HEK293 (cell line): ENCODE data around the gene MMP24.
"Not testable (repeated sequence)": the region's sequence is repeated elsewhere in the genome, so short reads cannot be mapped to it uniquely, and the experiment has no call there.

Experiments
- CTCF ChIA-PET: fragments of 350-600 bp; formaldehyde crosslinking; extraction: SDS; loops from one replicate; lab custom pipeline; 2021; ENCODE audit warnings: antibody characterized with exemption; lab: Yijun Ruan, JAX
- POLR2A ChIA-PET: fragments of 300-600 bp; formaldehyde crosslinking; extraction: SDS; loops from one replicate; lab custom pipeline; 2020; ENCODE audit warnings: antibody characterized with exemption, inconsistent platforms; lab: Yijun Ruan, JAX
- H3K27ac ChIP-seq: fragments of 200-500 bp; sonication (Bioruptor generic); 2 replicates; pipeline ENCODE4 v1.5.1; 2014; ENCODE audit warnings: low read depth, low read length, control low read depth, inconsistent platforms; ENCODE audit errors: extremely low read depth
- H3K36me3 ChIP-seq, 2 experiments: fragments of 200-500 bp in 1 of 2; sonication (Bioruptor generic) in 1 of 2; 1 replicate in 1 of 2; 2 replicates in 1 of 2; pipeline ENCODE4 v1.5.1; 2014 to 2017; ENCODE audit warnings: inconsistent platforms in 2 of 2, low read length in 2 of 2; ENCODE audit not compliant: control insufficient read depth in 2 of 2, insufficient read depth in 1 of 2
- H3K4me1 ChIP-seq: fragments of 200-500 bp; sonication (Bioruptor generic); 2 replicates; pipeline ENCODE4 v1.5.1; 2014; ENCODE audit warnings: mild to moderate bottlenecking, low read length, inconsistent platforms; ENCODE audit not compliant: control insufficient read depth, insufficient read depth
- H3K4me3 ChIP-seq: 2 replicates; pipeline ENCODE4 v1.5.1; 2011; ENCODE audit warnings: low read depth, mild to moderate bottlenecking, control low read depth, low read length, moderate library complexity
- H3K9me3 ChIP-seq: fragments of 200-500 bp; sonication (Bioruptor generic); 2 replicates; pipeline ENCODE4 v1.5.1; 2014; ENCODE audit warnings: low read depth, low read length, inconsistent platforms; ENCODE audit not compliant: control insufficient read depth, insufficient read depth
- AEBP2 ChIP-seq: fragments of 450-650 bp; formaldehyde crosslinking; IDR thresholded peaks from 2 replicates; pipeline ENCODE4 v1.5.1; 2016; ENCODE audit warnings: missing biosample characterization, missing genetic modification characterization, borderline replicate concordance
- EGR2 ChIP-seq: fragments of 450-650 bp; formaldehyde crosslinking; IDR thresholded peaks from 2 replicates; pipeline ENCODE4 v1.5.1; 2016; ENCODE audit warnings: low read depth, missing biosample characterization, missing genetic modification characterization
- ELK4 ChIP-seq: IDR thresholded peaks from 2 replicates; pipeline ENCODE4 v1.6.1; 2011; ENCODE audit warnings: mild to moderate bottlenecking, low read depth, low read length, borderline replicate concordance
- GLIS1 ChIP-seq: fragments of 450-650 bp; formaldehyde crosslinking; IDR thresholded peaks from 2 replicates; pipeline ENCODE4 v1.5.1; 2016; ENCODE audit warnings: missing biosample characterization, missing genetic modification characterization
- GLIS2 ChIP-seq: fragments of 450-650 bp; formaldehyde crosslinking; IDR thresholded peaks from 2 replicates; pipeline ENCODE4 v1.5.1; 2016; ENCODE audit warnings: missing biosample characterization, missing genetic modification characterization
- KLF1 ChIP-seq: fragments of 450-650 bp; formaldehyde crosslinking; IDR thresholded peaks from 2 replicates; pipeline ENCODE4 v1.5.1; 2016; ENCODE audit warnings: missing biosample characterization, missing genetic modification characterization
- PATZ1 ChIP-seq: fragments of 450-650 bp; formaldehyde crosslinking; IDR thresholded peaks from 2 replicates; pipeline ENCODE4 v1.5.1; 2016; ENCODE audit warnings: missing biosample characterization, missing genetic modification characterization
- PRDM1 ChIP-seq: fragments of 450-650 bp; formaldehyde crosslinking; IDR thresholded peaks from 2 replicates; pipeline ENCODE4; 2016; ENCODE audit warnings: missing biosample characterization, missing genetic modification characterization
- SP7 ChIP-seq: fragments of 450-650 bp; formaldehyde crosslinking; IDR thresholded peaks from 2 replicates; pipeline ENCODE4 v1.5.1; 2016; ENCODE audit warnings: missing biosample characterization, missing genetic modification characterization
- ZBTB10 ChIP-seq: fragments of 450-650 bp; formaldehyde crosslinking; IDR thresholded peaks from 2 replicates; pipeline ENCODE4 v1.5.1; 2016; ENCODE audit warnings: missing biosample characterization, missing genetic modification characterization
- ZBTB17 ChIP-seq: fragments of 450-650 bp; formaldehyde crosslinking; IDR thresholded peaks from 2 replicates; pipeline ENCODE4 v1.5.1; 2016; ENCODE audit warnings: missing biosample characterization, missing genetic modification characterization
- ZFHX2 ChIP-seq: fragments of 450-650 bp; formaldehyde crosslinking; conservative IDR thresholded peaks from 2 replicates; pipeline ENCODE4 v1.5.1; 2016; ENCODE audit warnings: missing biosample characterization, missing genetic modification characterization
- ZIC2 ChIP-seq: fragments of 450-650 bp; formaldehyde crosslinking; IDR thresholded peaks from 2 replicates; pipeline ENCODE4 v1.5.1; 2016; ENCODE audit warnings: missing biosample characterization, missing genetic modification characterization
- ZNF521 ChIP-seq: fragments of 450-650 bp; formaldehyde crosslinking; IDR thresholded peaks from 2 replicates; pipeline ENCODE4 v1.5.1; 2017; ENCODE audit warnings: missing biosample characterization, mild to moderate bottlenecking, missing genetic modification characterization
- ZNF585B ChIP-seq: fragments of 450-650 bp; formaldehyde crosslinking; IDR thresholded peaks from 2 replicates; pipeline ENCODE4 v1.5.1; 2016; ENCODE audit warnings: missing biosample characterization, missing genetic modification characterization
- ZNF596 ChIP-seq: fragments of 450-650 bp; IDR thresholded peaks from 2 replicates; pipeline ENCODE4 v1.5.0; 2018; ENCODE audit warnings: missing biosample characterization, mild to moderate bottlenecking, missing genetic modification characterization, moderate library complexity
- ZNF600 ChIP-seq: fragments of 450-650 bp; formaldehyde crosslinking; IDR thresholded peaks from 2 replicates; pipeline ENCODE4 v1.5.1; 2016; ENCODE audit warnings: missing biosample characterization, missing genetic modification characterization

MMP24 gene

GRCh38 chr20:35257175-35257909, 30.9 kb downstream of the MMP24 start (continued):
- no peak for TF ChIP-seq ZNF521 (tag by site-specific recombination)
- no peak for TF ChIP-seq SP7
- no peak for TF ChIP-seq ZNF585B (tag by site-specific recombination)
- no peak for TF ChIP-seq AEBP2 (tag by site-specific recombination)
- no peak for TF ChIP-seq ZBTB10 (tag by site-specific recombination)
- TF ChIP-seq ZNF596 (tag by site-specific recombination): no peak

GRCh38 chr20:35260426-35260825, 33.9 kb downstream of the MMP24 start:
- H3K4me1 ChIP-seq: no peaks in the 10 kb centered on the region
- no peaks in the 10 kb centered on the region for H3K36me3 ChIP-seq
- H3K4me3 ChIP-seq: no peak overlapping the region
- ChIA-PET POLR2A (interaction anchor here (0.6 kb wide), 2 partner anchors 170 to 179 kb away, joined by 3 to 5 read pairs; no protein-coding TSS in a partner anchor), CTCF (interaction anchor here (0.7 to 1.0 kb wide), 2 partner anchors 9 to 410 kb away, joined by 3 read pairs; no protein-coding TSS in a partner anchor)
- H3K27ac ChIP-seq: no peak overlapping the region
- no peaks in the 10 kb centered on the region for H3K9me3 ChIP-seq
- TF ChIP-seq ZIC2 (tag by site-specific recombination) (peak; percentile 68), ZFHX2 (tag by site-specific recombination) (peak; percentile 33; the same call in 1 of the 2 replicates), ELK4 (no peak)

- POLR2A ChIA-PET, H3K4me3 ChIP-seq, H3K4me1 ChIP-seq, H3K27ac ChIP-seq, H3K36me3 ChIP-seq, CTCF ChIA-PET, H3K9me3 ChIP-seq: not testable (repeated sequence)
Measured at GRCh38 chr20:35262321-35262720, 35.8 kb downstream of the MMP24 start.

GRCh38 chr20:35262731-35263531, 36.4 kb downstream of the MMP24 start:
- not testable (repeated sequence) for H3K4me1 ChIP-seq, H3K27ac ChIP-seq, H3K36me3 ChIP-seq, H3K4me3 ChIP-seq, H3K9me3 ChIP-seq
- CTCF ChIA-PET: interaction anchor here (0.6 to 11.4 kb wide), 6 partner anchors 9 to 177 kb away, joined by 3 to 150 read pairs (median 3); partner anchors contain the start of gene EDEM2
- POLR2A ChIA-PET: interaction anchor here (0.6 to 1.9 kb wide), 3 partner anchors 15 to 591 kb away, joined by 3 to 10 read pairs (median 7); partner anchors contain the start of gene MMP24OS
- TF ChIP-seq ZFHX2 (tag by site-specific recombination): peak; percentile 60
- peak; percentile 52 for TF ChIP-seq PATZ1 (tag by site-specific recombination)
- peak; percentile 42; the same call in 1 of the 2 replicates for TF ChIP-seq PRDM1
- peak; percentile 75 for TF ChIP-seq ZBTB17 (tag by site-specific recombination)
- 0 out of 2 replicates have a peak, but pooled peaks have one; percentile 16 for TF ChIP-seq KLF1 (tag by site-specific recombination)
- peak; percentile 92 for TF ChIP-seq GLIS1
- peak; percentile 62 for TF ChIP-seq SP7
- peak; percentile 37; the same call in 1 of the 2 replicates for TF ChIP-seq GLIS2 (tag by site-specific recombination)
- TF ChIP-seq ZNF600 (tag by site-specific recombination): peak; percentile 77; the same call in 1 of the 2 replicates
- peak; percentile 19 for TF ChIP-seq EGR2 (tag by site-specific recombination)
